IPS DF 6.9 (cell line): ENCODE results near the gene PAX7.
A peak's percentile ranks its signal among the peaks of the same experiment; 100 is the strongest.

Experiments used
- DNase-seq: peaks from one replicate; pipeline ENCODE4 v3.0.0-alpha.2; 2013; ENCODE audit warnings: low read depth, low spot score
- H3K27ac ChIP-seq: one replicate; pipeline ENCODE4 v1.5.1; 2013; ENCODE audit warnings: low read length, control low read depth
- H3K27me3 ChIP-seq: 2 replicates; pipeline ENCODE4 v1.6.1; 2013; ENCODE audit warnings: mild to moderate bottlenecking, low read length; ENCODE audit not compliant: control insufficient read depth, insufficient read depth
- H3K36me3 ChIP-seq: 2 replicates; pipeline ENCODE4 v1.6.1; 2013; ENCODE audit warnings: low read length; ENCODE audit not compliant: control insufficient read depth, insufficient read depth
- H3K4me1 ChIP-seq: 2 replicates; pipeline ENCODE4 v1.6.1; 2013; ENCODE audit warnings: low read length; ENCODE audit not compliant: control insufficient read depth, insufficient read depth
- H3K4me3 ChIP-seq: 2 replicates; pipeline ENCODE4 v1.5.1; 2013; ENCODE audit warnings: mild to moderate bottlenecking, low read length
- H3K9me3 ChIP-seq: 2 replicates; pipeline ENCODE4 v1.6.1; 2013; ENCODE audit warnings: low read length, inconsistent platforms; ENCODE audit not compliant: control insufficient read depth, insufficient read depth
- WGBS: extraction: QIAGEN DNeasy Blood & Tissue Kit; methylation state at CpG from one replicate; pipeline ENCODE4 v1.1.7; 2013; ENCODE audit warnings: mixed read lengths, missing lambda C conversion rate; ENCODE audit not compliant: insufficient read length, insufficient coverage; 5-methylcytosine and 5-hydroxymethylcytosine counted together

The PAX7 gene

GRCh38 chr1:18705811-18706210, 75.2 kb downstream of the PAX7 start:
- DNase-seq: no peak
- H3K36me3 ChIP-seq: no peaks in the 10 kb centered on the region
- H3K27me3 ChIP-seq: no peaks in the 10 kb centered on the region
- H3K9me3 ChIP-seq: no peaks in the 10 kb centered on the region
- no peak overlapping the region for H3K27ac ChIP-seq
- H3K4me3 ChIP-seq: no peak overlapping the region
- H3K4me1 ChIP-seq: no peaks in the 10 kb centered on the region
- no CpG with 5 or more reads among the region's 12 CpGs for WGBS

- Histone ChIP-seq H3K27ac (no peak overlapping the region), H3K27me3 (no peaks in the 10 kb centered on the region), H3K4me3 (no peak overlapping the region), H3K36me3 (no peaks in the 10 kb centered on the region), H3K9me3 (no peaks in the 10 kb centered on the region), H3K4me1 (no peaks in the 10 kb centered on the region)
- DNase-seq: no peak
- WGBS: no CpG with 5 or more reads among the region's 6 CpGs
These were observed 77.1 kb downstream of the PAX7 start for GRCh38 chr1:18707696-18708257.

DNA sequence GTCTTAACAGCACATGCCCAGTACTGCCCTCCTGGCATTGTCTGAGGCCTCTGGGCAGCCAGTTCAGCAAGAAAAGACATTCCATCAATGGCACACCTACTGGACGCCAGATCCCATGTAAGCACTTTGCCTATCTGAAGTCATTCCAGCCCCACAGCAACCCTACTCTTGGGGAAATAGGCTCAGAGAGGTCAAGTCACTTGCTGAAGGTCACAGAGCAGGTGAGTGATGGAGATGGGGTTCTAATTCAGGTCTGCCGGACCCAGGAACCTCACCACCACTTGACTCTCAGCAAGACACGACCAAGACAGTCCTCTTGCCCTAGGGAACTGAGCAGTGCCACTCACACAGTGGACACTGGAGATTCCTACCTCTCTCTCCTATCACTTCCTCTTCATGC, 79.4 kb downstream of the PAX7 start:
- no peak overlapping the region for H3K4me3 ChIP-seq
- H3K9me3 ChIP-seq: no peaks in the 10 kb centered on the region
- no CpG with 5 or more reads among the region's 3 CpGs for WGBS
- DNase-seq: no peak
- no peaks in the 10 kb centered on the region for H3K36me3 ChIP-seq
- H3K4me1 ChIP-seq: no peaks in the 10 kb centered on the region
- H3K27ac ChIP-seq: no peak overlapping the region
- peaks cover 2% of the 10 kb centered on the region; the same call in 1 of the 2 replicates for H3K27me3 ChIP-seq

- H3K9me3 ChIP-seq: no peaks in the 10 kb centered on the region
- no peak overlapping the region for H3K4me3 ChIP-seq
- no peaks in the 10 kb centered on the region for H3K4me1 ChIP-seq
- H3K27me3 ChIP-seq: peaks cover 9% of the 10 kb centered on the region; the same call in 1 of the 2 replicates
- H3K27ac ChIP-seq: no peak overlapping the region
- WGBS: no CpG with 5 or more reads among the region's 8 CpGs
- DNase-seq: no peak
- H3K36me3 ChIP-seq: no peaks in the 10 kb centered on the region
These were observed 80.4 kb downstream of the PAX7 start for GRCh38 chr1:18711003-18711402.

DNA sequence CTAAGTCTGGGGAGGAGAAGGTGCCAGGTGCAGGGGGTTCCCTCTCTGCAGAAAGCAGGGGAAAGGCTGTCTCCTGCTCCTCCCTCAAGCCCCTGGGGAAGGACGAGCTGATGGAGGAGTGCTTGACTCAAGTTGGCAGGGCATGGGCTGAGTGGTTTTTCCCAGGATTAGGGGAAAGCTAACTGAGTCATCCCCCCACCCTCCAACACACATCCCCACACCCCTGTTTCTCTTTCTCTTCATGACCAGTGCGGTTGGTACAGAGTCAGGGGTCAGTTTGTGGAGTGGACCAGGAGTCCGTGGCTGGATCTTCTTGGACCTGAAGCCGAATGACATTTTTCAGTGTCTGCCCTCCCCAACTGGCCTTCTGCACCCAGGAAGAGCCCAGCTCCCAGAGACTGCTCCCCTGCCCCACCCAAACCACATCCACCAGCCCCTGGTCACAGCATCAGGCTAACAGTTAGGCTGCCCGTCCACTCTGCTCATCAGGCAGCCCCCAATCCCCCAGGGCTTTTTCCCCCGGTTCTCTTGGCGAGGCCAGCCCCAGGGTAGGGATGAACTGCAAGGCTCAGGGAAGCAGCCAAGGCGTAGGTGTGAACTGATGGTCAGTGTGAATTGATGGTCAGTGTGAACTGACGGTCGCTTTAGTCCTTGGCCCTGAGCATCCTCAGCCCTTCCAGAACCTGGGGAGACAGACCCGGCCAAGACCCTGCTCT, 81.0 kb downstream of the PAX7 start:
- Histone ChIP-seq H3K4me1 (peaks cover 1% of the 10 kb centered on the region; the same call in 1 of the 2 replicates), H3K27me3 (peaks cover 15% of the 10 kb centered on the region), H3K27ac (no peak overlapping the region), H3K9me3 (no peaks in the 10 kb centered on the region), H3K4me3 (no peak overlapping the region), H3K36me3 (no peaks in the 10 kb centered on the region)
- no CpG with 5 or more reads among the region's 11 CpGs for WGBS
- no peak for DNase-seq

GRCh38 chr1:18712252-18712600, 81.6 kb downstream of the PAX7 start:
- peaks cover 17% of the 10 kb centered on the region for H3K27me3 ChIP-seq
- peaks cover 1% of the 10 kb centered on the region; the same call in 1 of the 2 replicates for H3K4me1 ChIP-seq
- H3K27ac ChIP-seq: no peak overlapping the region
- no peak for DNase-seq
- no CpG with 5 or more reads among the region's 5 CpGs for WGBS
- no peak overlapping the region for H3K4me3 ChIP-seq
- H3K36me3 ChIP-seq: no peaks in the 10 kb centered on the region
- no peaks in the 10 kb centered on the region for H3K9me3 ChIP-seq

DNA sequence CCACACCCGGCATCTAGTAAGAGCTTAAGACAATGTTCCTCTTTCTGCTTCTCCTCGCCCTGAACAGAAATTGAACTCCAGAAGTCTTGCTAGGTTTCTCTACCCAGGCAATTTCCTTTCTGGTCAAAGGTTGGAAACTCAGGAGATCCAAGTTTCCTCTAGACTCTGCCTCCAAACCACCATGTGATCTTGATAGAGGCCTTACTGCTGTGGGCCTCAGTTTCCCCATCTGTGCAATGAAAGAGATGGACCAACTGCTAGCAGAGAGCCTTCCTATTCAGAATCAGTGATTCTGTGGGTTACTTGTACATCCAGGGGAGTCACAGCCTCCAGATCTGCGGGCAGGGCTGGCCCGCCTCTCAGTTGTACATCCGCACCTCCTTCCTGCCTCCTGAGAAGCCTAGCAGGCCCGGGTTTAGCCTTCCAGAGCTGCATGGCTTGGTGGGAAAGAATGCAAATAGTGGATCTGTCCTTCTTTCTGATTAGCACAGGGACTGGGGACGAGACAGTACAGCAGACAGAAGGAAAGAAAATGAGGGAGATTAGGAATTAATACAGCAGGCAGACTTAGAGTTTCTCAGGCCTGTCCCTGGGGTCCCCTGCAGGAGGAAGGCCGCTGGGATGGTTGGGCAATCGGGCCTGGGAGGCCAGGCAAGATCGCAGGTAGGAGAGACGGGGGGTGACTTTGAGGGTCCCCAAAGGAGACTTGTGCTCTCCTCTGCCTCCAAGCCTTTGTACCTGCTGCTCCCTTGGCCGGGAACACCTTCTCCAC, 83.9 kb downstream of the PAX7 start:
- Histone ChIP-seq H3K9me3 (no peaks in the 10 kb centered on the region), H3K4me3 (no peak overlapping the region), H3K27me3 (peaks cover 31% of the 10 kb centered on the region), H3K27ac (no peak overlapping the region), H3K36me3 (no peaks in the 10 kb centered on the region), H3K4me1 (peaks cover 1% of the 10 kb centered on the region; the same call in 1 of the 2 replicates)
- no peak for DNase-seq
- WGBS: no CpG with 5 or more reads among the region's 12 CpGs

DNA sequence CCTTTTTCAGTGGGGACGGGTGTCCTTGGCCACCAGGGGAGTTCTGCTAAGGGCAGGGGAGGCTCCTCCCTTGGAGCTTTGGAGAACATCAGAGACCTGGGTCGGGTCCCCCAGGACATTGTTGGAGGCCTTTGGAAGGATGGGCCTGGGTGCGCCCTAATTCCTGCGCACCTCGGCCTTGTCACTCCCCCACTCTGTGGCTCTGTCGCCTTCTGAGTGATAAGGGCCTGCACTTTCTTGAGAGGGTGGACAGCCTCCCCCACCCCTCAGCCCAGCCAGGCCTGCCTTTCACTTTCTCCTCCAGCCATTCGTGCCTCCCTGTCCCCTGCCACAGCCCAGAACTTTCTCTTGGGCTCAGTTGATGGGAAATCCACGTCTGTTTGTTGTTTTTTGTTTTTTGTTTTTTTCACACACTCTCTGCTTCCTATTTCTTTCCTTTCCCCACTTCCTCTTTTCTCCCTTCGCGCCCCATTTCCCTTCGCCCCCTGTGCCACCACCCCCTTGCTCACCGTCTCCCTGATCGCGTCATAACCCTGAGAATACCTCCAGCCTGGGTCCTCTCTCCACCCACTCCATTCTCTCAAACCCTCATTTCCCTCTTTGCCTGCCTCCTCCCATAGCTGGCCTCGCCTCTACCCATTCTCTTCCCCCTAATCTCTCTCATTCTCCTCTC, 85.6 kb downstream of the PAX7 start:
- 100% methylated on average over 1 of the region's 15 CpGs for WGBS
- peaks cover 31% of the 10 kb centered on the region for H3K27me3 ChIP-seq
- peak overlapping the region; percentile 19; the same call in 1 of the 2 replicates for H3K4me3 ChIP-seq

DNA sequence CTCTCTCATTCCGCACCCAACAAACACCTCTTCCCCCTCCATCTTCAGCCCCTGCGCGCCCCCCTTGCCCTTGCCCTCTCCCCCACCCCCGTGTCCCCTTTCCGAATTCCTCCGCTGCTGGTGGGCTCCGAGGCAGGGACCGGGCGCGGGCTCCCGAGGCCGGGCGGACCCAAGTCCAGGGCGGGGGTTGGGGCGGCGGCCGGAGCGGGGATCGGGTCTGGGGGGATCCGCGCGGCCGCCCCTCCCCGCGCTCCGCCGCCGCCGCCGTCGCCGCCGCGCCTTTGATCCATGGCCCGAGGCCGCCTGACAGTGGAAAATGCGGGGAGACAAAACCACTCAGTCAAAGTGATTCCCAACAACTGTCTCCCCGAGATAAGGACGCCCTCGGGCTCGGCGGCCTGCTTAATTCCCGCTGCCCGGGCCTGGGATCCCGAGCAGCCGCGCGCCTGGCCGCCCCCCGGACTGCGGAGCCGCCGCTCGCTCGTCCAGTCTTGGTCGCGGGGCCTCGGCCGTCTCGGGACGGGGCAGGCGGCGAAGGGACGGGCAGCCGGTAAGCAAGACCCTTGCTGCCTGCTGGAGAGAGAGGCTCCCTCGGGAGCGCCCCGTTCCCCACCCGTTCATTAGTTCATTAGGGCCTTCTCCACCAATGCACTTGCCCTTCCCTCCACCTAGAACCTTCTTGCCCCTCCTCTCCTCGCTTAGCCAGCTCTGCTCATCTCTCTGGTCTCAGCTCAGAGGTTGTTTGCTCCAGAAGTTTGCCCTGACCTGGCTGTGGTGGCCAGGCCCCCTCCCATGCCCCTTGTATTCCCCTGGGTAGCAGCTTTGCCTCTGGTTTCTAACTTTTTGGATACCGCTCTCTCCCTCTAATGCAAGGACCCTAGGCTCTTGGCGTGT, 86.4 kb downstream of the PAX7 start:
- 100% methylated on average over 3 of the region's 72 CpGs for WGBS
- H3K4me3 ChIP-seq: peak overlapping the region; percentile 19; the same call in 1 of the 2 replicates
- DNase-seq: no peak

More for the DNA sequence above, 85.6 kb downstream of the PAX7 start:
- no peaks in the 10 kb centered on the region for H3K36me3 ChIP-seq
- no peak for DNase-seq
- H3K4me1 ChIP-seq: peaks cover 1% of the 10 kb centered on the region; the same call in 1 of the 2 replicates
- no peak overlapping the region for H3K27ac ChIP-seq
- no peaks in the 10 kb centered on the region for H3K9me3 ChIP-seq

More for the DNA sequence above, 86.4 kb downstream of the PAX7 start:
- H3K4me1 ChIP-seq: peaks cover 1% of the 10 kb centered on the region; the same call in 1 of the 2 replicates
- H3K9me3 ChIP-seq: no peaks in the 10 kb centered on the region
- peaks cover 31% of the 10 kb centered on the region for H3K27me3 ChIP-seq
- no peaks in the 10 kb centered on the region for H3K36me3 ChIP-seq
- H3K27ac ChIP-seq: no peak overlapping the region
